Stimulated activated effector memory CD8-positive, alpha-beta T cell treated with anti-CD3 and anti-CD28 coated beads, Interleukin-12 subunit alpha, Interleukin-12 subunit beta, amount 100 ng/mL, for 72 hours (primary cell): ENCODE measurements around the gene ABHD2.
A peak's percentile ranks its signal among the peaks of the same experiment; 100 is the strongest.
"Not testable (repeated sequence)": the region's sequence is repeated elsewhere in the genome, so short reads cannot be mapped to it uniquely, and the experiment has no call there.

ENCODE experiments used
- ATAC-seq: fragments of 150-1000 bp; cut with Tn5 transposase; 2 replicates; pipeline ENCODE4 v1.10.0; 2021
- DNase-seq, 2 donors: peaks; one replicate each; pipeline ENCODE4 v3.0.0; 2021 to 2022; ENCODE audit warnings: low spot score in 2 of 2
- H3K27ac Mint-ChIP-seq: one replicate; pipeline ENCODE4 v1.8.0; 2022; ENCODE audit warnings: mild to moderate bottlenecking, mixed read lengths
- H3K36me3 Mint-ChIP-seq: one replicate; pipeline ENCODE4 v1.8.0; 2022; ENCODE audit warnings: mild to moderate bottlenecking, mixed read lengths
- H3K4me1 Mint-ChIP-seq: one replicate; pipeline ENCODE4 v1.8.0; 2022; ENCODE audit warnings: mixed read lengths
- H3K4me3 Mint-ChIP-seq: one replicate; pipeline ENCODE4 v1.8.0; 2022; ENCODE audit warnings: mild to moderate bottlenecking, mixed read lengths
- H3K9me3 Mint-ChIP-seq: one replicate; pipeline ENCODE4 v1.8.0; 2022; ENCODE audit warnings: mixed read lengths

Gene ABHD2

DNA sequence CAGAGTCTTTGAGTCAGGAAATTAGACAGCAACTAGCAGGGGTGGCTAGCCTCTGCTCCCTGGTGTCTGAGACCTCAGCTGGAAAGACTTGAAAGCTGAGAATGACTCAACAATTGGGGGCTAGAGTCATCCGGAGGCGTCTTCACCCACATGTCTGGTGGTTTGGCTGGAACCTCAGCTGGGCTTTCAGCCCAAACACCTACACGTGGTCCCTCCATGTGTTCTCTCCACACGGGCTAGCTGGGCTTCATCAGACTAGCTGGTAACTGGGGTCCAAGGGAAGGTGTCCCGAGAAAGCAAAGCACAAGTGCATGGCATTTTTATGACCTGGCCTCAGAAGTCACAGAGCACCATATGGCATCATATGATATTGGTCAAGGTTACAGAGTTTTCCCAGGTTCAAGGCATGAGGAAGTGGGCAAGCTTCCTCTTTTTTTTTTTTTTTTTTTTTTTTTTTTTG is 19.9 kb upstream of the ABHD2 start:
- Mint-ChIP-seq H3K9me3 (peaks cover 16% of the 10 kb centered on the region), H3K4me1 (peaks cover 21% of the 10 kb centered on the region), H3K27ac (peak overlapping the region; percentile 81), H3K36me3 (no peaks in the 10 kb centered on the region), H3K4me3 (peak overlapping the region; percentile 49)
- peak; percentile 42 to 79 for DNase-seq
- peak; percentile 96 for ATAC-seq

DNA sequence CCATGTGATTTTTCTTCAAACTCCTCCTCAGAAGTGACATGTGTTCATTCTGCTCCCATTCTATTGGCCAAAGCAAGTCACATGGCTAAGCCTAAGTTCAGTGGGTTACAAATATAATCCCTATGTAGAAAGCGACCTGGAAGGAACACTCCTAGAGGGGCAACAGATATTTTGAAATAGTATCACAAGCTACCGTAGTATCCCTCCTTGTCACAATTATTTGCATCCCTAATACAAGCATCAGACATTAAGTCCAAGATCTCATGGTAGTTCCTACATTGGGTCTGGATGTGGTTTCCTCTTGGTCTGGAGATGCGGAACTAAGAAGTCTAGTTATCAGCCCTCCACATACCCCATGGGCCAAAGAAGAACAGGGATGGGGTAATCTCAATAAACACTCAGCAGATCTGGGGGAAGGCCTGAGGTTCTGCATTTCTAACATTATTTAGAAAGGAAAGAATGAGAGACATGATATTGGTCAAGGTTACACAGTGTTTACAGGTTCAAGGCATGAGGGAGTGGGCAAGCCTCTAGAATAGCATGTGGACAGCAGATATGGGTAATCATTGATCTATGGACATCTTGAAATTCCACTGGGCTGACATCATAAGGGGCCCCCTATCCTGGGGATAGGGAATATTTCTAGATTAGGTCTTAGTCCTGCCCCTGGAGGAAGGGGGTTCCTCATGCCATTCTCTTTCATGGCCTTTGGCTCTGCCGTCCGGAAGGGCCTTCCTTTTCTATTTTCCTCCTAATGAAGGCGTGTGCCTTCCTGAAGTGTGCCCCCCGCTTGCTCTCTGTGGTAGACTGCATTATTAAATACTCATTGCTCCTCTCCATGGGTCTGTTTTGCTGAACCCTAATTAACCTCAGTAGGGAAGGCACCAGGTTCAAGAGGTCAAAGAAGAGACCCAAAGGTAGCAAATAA is 17.8 kb upstream of the ABHD2 start:
- no peak for ATAC-seq
- H3K9me3 Mint-ChIP-seq: peaks cover 11% of the 10 kb centered on the region

DNA sequence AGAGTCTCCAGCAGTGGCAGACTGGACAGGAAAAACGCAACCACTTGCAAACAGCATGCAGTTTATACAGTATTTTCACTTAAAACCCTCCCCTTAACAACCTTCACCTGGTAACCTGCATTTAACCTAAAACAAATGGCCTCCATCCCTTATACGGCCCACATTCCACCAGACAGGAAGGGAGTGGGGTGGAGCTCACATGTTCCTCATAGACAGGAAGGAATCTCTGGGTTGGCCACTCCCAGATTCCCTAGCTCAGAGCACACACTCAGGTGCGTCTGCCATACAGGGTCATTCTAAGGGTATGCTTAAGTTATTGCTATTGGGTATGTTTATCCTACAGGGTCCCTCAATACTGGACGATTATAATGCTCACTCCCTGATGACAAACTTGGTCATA is 16.8 kb upstream of the ABHD2 start:
- H3K4me1 Mint-ChIP-seq: peaks cover 21% of the 10 kb centered on the region
- H3K27ac Mint-ChIP-seq: no peak overlapping the region
- ATAC-seq (no peak), DNase-seq (no peak)
- no peak overlapping the region for H3K4me3 Mint-ChIP-seq
- H3K9me3 Mint-ChIP-seq: peaks cover 9% of the 10 kb centered on the region
- H3K36me3 Mint-ChIP-seq: no peaks in the 10 kb centered on the region

More for the DNA sequence above, 17.8 kb upstream of the ABHD2 start:
- H3K27ac Mint-ChIP-seq: no peak overlapping the region
- peaks cover 21% of the 10 kb centered on the region for H3K4me1 Mint-ChIP-seq
- no peak for DNase-seq
- H3K4me3 Mint-ChIP-seq: no peak overlapping the region
- no peaks in the 10 kb centered on the region for H3K36me3 Mint-ChIP-seq

DNA sequence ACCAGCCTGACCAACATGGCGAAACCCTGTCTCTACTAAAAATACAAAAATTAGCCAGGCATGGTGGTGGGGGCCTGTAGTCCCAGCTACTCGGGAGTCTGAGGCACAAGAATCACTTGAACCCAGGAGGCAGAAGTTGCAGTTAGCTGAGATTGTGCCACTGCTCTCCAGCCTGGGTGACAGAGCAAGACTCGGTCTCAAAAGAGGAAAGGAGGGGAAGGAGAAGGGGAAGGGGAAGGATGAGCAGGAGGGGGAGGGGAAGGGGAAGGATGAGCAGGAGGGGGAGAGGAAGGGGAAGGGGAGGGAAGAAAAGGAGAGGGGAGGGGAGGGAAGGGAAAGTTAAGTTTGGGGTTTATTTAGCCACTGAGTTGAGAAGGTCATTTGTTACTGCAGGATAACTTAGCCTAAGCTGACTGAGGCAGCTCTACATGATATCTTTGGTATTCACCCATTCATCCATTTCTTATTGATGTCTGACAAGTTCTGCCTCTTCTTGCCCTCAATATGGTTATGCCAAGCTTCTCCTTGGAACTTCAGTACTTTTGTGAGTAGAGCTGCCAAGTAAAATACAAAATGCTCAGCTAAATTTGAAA is 15.9 kb upstream of the ABHD2 start:
- H3K9me3 Mint-ChIP-seq: peaks cover 3% of the 10 kb centered on the region

DNA sequence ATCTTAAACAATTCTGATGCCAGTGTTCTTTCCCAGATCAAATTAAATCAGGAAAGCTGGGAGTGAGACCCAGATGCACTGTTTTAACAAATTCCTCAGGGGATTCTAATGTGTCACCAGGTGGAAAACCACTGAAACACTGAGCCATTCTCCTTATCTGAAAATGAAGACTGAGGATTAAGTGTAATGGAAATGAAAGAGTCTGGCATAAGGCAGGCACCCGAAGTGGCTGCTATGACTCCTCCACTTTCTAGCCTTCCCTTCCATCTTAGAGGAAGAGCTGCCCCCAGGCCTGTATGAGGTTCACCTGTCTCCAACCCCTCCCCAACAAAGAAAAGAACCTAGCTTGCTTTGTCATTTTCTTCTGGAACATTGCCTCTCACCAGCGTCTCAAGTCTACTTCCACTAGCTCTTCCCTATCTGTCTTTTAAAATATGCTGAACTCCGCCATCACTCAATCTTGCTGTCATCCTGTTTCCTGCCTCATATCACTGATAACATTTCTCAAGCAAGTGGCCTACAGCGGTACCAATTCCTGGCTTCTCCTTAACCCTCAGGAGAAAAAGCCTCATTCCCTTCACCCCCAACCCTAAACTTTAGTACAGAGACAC is 13.7 kb upstream of the ABHD2 start:
- peaks cover 9% of the 10 kb centered on the region for H3K4me1 Mint-ChIP-seq
- no peaks in the 10 kb centered on the region for H3K36me3 Mint-ChIP-seq
- no peak for DNase-seq
- no peaks in the 10 kb centered on the region for H3K9me3 Mint-ChIP-seq
- no peak overlapping the region for H3K4me3 Mint-ChIP-seq
- no peak overlapping the region for H3K27ac Mint-ChIP-seq
- ATAC-seq: no peak

More for the DNA sequence above, 15.9 kb upstream of the ABHD2 start:
- H3K27ac Mint-ChIP-seq: no peak overlapping the region
- ATAC-seq: no peak
- no peak for DNase-seq
- H3K4me1 Mint-ChIP-seq: peaks cover 13% of the 10 kb centered on the region
- H3K36me3 Mint-ChIP-seq: no peaks in the 10 kb centered on the region
- H3K4me3 Mint-ChIP-seq: no peak overlapping the region

DNA sequence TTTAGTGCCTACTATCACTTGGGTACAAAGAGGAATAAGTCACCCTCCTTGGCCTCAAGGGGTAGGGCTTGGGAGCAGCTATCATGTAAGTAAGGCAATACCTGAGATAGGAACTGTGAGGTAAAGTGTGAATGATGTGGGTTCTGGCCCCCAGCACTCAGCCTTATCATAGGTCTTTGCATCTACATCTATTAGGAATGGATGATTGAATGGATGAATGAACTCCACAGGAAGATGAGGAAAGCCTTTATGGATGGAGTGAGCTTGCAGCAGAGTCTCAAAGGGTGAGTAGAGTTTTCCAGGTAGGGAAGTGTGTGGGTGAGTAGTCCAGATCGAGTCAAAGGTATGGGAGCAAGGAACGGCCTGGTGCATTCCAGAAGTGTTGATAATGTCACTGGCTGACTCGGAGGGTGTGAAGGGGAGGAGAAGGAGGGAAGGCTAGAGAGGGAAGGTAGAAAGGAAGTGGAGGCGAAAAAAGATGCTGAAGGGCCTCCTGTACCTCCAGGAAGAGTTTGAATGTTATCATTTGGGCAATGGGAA is 13.1 kb upstream of the ABHD2 start:
- Mint-ChIP-seq H3K9me3 (no peaks in the 10 kb centered on the region), H3K36me3 (no peaks in the 10 kb centered on the region), H3K27ac (peak overlapping the region; percentile 3), H3K4me3 (no peak overlapping the region), H3K4me1 (peaks cover 9% of the 10 kb centered on the region)
- DNase-seq (no peak), ATAC-seq (no peak)

DNA sequence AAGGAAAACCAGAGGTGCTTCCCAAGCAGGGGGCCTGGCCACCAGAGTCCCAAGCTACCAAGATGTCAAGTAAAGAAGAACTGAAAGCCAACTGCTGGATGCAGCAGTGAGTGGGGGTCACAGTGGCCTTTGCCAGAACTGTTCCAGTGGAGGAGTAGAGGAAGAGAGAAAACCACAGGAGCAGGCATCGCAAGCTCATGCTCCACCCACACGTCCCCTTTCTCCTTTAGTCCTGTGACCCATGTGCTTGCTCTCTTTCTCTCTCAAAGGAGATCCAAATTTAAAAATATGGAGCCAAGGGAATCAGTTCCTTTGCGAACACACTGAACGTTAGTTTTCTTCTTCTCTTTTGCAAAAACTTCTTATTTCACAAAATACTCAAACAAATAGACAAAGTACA is 12.4 kb upstream of the ABHD2 start:
- DNase-seq: no peak
- no peak for ATAC-seq
- Mint-ChIP-seq H3K27ac (peak overlapping the region; percentile 3), H3K4me1 (peaks cover 9% of the 10 kb centered on the region), H3K36me3 (no peaks in the 10 kb centered on the region), H3K9me3 (no peaks in the 10 kb centered on the region), H3K4me3 (no peak overlapping the region)

DNA sequence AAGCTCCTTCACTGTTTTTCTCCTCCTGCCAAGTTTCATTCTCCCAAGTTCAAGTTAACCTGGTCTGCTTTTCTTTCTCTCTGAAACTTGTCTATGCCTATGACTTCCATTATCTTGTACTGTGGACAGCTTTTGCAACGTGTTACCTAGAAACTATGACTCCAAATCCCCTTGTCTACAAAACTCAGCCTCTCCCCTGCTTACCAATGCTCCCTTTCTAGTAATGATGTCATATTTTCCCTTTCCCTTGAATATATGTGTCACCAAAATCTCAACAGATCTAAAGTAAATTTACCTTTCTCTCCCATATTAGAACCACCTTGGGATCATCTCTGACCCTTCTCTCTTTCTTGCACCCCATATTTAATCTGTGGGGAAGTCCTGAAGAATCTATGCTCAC is 10.5 kb upstream of the ABHD2 start:
- H3K4me1 Mint-ChIP-seq: peaks cover 9% of the 10 kb centered on the region
- DNase-seq: no peak
- no peak overlapping the region for H3K27ac Mint-ChIP-seq
- H3K4me3 Mint-ChIP-seq: no peak overlapping the region
- ATAC-seq: peak; percentile 91
- no peaks in the 10 kb centered on the region for H3K36me3 Mint-ChIP-seq
- no peaks in the 10 kb centered on the region for H3K9me3 Mint-ChIP-seq

DNA sequence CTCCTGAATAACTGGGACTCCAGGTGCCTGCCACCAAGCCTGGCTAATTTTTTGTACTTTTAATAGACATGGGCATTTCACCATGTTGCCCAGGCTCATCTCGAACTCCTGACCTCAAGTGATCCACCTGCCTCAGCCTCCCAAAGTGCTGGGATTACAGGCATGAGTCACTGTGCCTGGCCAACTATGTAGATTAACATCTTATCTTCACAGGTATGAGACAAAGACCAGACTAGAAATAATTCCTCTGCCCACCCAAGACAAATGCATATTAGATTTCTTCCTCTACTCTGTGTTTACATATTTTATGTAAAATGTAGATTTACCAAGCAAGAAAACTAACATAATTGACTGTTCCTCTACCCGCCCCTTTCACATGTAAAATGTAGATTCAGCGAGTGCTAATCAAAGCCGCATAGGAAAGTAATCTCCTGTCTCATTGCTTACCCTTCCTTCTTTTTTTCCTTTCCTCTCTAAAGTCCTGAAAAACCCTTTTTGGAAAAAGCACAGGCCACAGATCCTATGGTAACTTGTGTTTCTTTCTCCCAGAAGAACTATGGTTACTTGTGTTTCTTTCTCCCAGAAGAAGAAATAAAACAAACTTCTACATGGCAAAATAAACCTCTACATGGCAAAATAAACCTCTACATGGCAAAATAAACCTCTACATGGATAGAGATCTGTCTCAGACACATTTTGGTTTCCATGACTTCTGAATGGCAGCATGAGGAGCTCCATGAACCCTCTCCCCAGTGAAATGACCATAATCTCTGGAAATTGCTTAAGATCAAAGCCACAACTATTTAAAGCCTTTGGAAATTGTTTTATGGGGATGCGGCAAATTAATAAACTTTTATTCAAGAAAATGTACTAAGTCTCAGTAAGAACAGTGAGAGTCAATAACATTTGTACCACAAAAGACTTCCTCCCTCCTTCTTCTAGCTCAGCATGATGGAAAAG is 9.1 kb upstream of the ABHD2 start:
- ATAC-seq (no peak), DNase-seq (no peak)
- H3K9me3 Mint-ChIP-seq: no peaks in the 10 kb centered on the region
- H3K27ac Mint-ChIP-seq: no peak overlapping the region
- peaks cover 9% of the 10 kb centered on the region for H3K4me1 Mint-ChIP-seq
- H3K36me3 Mint-ChIP-seq: no peaks in the 10 kb centered on the region
- H3K4me3 Mint-ChIP-seq: no peak overlapping the region

DNA sequence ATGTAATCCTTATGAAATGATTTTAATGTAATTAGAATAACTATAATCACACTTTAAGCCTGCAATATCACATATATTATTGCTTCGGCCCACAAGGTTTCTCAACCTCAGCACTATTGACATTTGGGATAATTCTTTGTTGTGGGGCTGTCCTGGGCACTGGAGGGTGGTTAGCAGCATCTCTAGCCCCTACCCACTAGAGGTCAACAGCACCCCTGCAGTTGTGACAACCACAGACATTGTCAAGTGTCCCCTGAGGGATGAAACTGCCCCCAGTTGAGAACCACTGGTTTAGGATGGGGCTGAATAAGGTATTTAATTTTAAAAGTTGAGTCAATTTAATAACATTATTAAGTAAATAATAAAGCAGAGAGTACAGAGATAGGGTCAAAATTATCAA is 6.4 kb upstream of the ABHD2 start:
- DNase-seq: no peak
- Mint-ChIP-seq H3K4me1 (peaks cover 9% of the 10 kb centered on the region), H3K4me3 (no peak overlapping the region), H3K9me3 (no peaks in the 10 kb centered on the region), H3K27ac (no peak overlapping the region), H3K36me3 (no peaks in the 10 kb centered on the region)
- no peak for ATAC-seq

DNA sequence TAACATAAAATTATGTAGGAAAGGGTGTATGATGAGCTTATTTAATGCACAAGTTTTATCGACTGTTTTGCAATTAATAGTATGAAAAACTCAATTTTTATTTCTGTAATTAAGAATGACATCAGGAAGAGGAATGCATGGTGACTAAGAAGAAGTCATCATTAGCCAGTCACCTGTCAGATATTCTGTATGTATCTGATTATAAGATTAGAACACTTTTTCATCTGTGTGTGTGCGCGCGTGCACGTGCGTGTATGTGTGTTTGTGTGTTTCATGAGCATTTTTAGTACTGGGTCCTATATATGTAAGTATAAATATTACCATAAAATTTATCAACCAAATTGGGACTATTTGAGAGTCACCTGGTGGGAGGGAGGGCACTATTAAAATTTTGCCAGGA is 5.0 kb upstream of the ABHD2 start:
- Mint-ChIP-seq H3K27ac (no peak overlapping the region), H3K9me3 (no peaks in the 10 kb centered on the region), H3K36me3 (no peaks in the 10 kb centered on the region), H3K4me3 (no peak overlapping the region), H3K4me1 (peaks cover under 1% of the 10 kb centered on the region)
- DNase-seq: no peak
- ATAC-seq: no peak

DNA sequence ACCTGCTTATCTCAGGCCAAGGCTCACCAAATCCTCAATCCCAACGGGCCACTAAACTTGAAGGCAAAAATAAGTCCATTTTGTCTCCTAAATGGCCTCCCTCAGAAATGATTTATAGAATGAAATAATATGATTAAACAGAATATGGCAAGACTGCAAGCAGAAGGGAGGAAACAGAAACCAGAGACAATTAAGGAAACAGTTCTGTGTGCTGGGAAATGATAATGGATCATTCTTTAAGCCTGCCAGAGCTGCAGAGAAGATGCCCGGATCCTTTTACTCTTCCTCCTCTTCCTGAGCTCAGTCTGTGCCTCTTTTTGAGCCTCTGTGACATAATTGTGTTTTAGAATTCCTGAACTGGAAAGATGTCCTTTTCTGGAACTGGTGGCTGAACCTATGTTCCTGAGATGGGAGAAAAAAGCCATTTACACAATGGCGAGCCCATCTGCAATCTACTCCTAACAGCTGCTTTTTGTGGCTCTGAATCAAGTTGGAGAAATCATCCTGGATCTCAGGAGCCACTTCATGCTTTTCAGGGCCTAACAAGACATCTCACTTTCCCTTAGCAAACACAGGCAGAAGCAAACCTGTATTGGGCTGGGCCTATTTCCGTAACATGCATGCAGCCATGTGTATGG is 2.8 kb upstream of the ABHD2 start:
- no peak overlapping the region for H3K27ac Mint-ChIP-seq
- no peak for DNase-seq
- peaks cover 13% of the 10 kb centered on the region for H3K4me1 Mint-ChIP-seq
- no peaks in the 10 kb centered on the region for H3K36me3 Mint-ChIP-seq
- no peak overlapping the region for H3K4me3 Mint-ChIP-seq
- H3K9me3 Mint-ChIP-seq: no peaks in the 10 kb centered on the region
- ATAC-seq: no peak

DNA sequence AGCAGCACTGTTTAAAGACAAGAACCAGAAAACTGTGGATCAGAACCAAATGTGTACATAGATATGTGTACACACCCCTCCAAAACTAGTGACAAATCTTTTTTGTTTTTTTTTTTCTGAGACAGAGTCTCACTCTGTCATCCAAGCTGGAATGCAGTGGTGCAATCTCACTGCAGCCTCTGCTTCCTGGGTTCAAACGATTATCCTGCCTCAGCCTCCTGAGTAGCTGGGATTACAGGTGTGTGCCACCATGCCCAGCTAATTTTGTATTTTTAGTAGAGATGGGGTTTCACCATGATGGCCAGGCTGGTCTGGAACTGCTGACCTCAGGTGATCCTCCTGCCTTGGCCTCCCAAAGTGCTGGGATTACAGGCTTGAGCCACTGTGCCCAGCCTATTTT is 2.3 kb upstream of the ABHD2 start:
- H3K4me3 Mint-ChIP-seq, DNase-seq, H3K36me3 Mint-ChIP-seq, H3K27ac Mint-ChIP-seq, H3K9me3 Mint-ChIP-seq, ATAC-seq: not testable (repeated sequence)
- H3K4me1 Mint-ChIP-seq: peaks cover 19% of the 10 kb centered on the region

DNA sequence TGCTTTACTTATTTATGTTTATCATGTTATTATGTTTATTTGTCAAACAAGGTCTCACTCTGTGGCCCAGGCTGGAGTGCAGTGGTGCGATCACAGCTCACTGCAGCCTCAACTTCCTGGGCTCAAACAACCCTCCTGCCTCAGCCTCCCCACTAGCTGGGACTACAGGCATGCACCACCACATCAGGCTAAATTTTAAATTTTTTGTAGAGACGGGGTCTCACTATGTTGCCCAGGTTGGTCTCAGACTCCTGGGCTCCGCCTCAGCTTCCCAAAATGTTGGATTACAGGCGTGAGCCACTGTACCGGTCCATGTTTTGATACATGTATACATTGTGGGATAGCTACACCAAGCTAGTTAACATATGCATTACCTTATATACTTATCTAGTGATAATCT is 1.9 kb upstream of the ABHD2 start:
- not testable (repeated sequence) for H3K9me3 Mint-ChIP-seq, DNase-seq, H3K27ac Mint-ChIP-seq, ATAC-seq, H3K4me3 Mint-ChIP-seq, H3K36me3 Mint-ChIP-seq
- H3K4me1 Mint-ChIP-seq: peaks cover 23% of the 10 kb centered on the region
